ENCODE results near the gene C2CD4C.

- TF ChIP-seq MAX (IDR thresholded peaks at IDR 0.05) (no peak), CEBPB (IDR thresholded peaks at IDR 0.05; ENCODE audit: low read depth) (no peak), EZH2 (IDR thresholded peaks at IDR 0.05) (no peak), CTCF (IDR thresholded peaks at IDR 0.05 in 2 of 3, conservative IDR thresholded peaks at IDR 0.05 in 1 of 3; ENCODE audit: borderline replicate concordance in 1 of 3, insufficient read depth in 1 of 3, low read depth in 2 of 3, low read length in 2 of 3) (no peak), POLR2A (IDR thresholded peaks at IDR 0.05; ENCODE audit: borderline replicate concordance, extremely low read depth, insufficient read depth, insufficient read length) (no peak), EZH2phosphoT487 (IDR thresholded peaks at IDR 0.05; ENCODE audit: borderline replicate concordance) (no peak), TCF7L2 (IDR thresholded peaks at IDR 0.05; ENCODE audit: borderline replicate concordance, extremely low read depth, insufficient read depth, insufficient read length) (no peak), SIN3A (IDR thresholded peaks at IDR 0.05; ENCODE audit: low read depth) (no peak), ATF3 (IDR thresholded peaks at IDR 0.05) (no peak), ZFX (IDR thresholded peaks at IDR 0.05) (no peak), SRF (IDR thresholded peaks at IDR 0.05; ENCODE audit: low read depth) (no peak), POLR2AphosphoS5 (IDR thresholded peaks at IDR 0.05; ENCODE audit: low read depth, low read length) (no peak), ZBTB33 (IDR thresholded peaks at IDR 0.05; ENCODE audit: extremely low read depth, insufficient replicate concordance, low read length) (no peak), REST (IDR thresholded peaks at IDR 0.05; ENCODE audit: low read depth) (no peak)
Observed at GRCh38 chr19:383040-383439, 25.9 kb downstream of the C2CD4C start.

Data from HCT116 (cell line).